Astrocyte (in vitro differentiated cells and primary cell): Measurements from ENCODE around the gene KLHDC10.

Source experiments
- CTCF ChIP-seq: IDR thresholded peaks from 2 replicates; pipeline ENCODE4 v1.5.1; 2011; ENCODE audit warnings: low read depth, mild to moderate bottlenecking, inconsistent platforms, low read length, moderate library complexity; ENCODE audit not compliant: insufficient read depth
- EZH2 ChIP-seq: IDR thresholded peaks from 2 replicates; pipeline ENCODE4 v1.6.1; 2012; ENCODE audit warnings: mild to moderate bottlenecking, low read length, inconsistent platforms; ENCODE audit not compliant: insufficient read depth

DNA sequence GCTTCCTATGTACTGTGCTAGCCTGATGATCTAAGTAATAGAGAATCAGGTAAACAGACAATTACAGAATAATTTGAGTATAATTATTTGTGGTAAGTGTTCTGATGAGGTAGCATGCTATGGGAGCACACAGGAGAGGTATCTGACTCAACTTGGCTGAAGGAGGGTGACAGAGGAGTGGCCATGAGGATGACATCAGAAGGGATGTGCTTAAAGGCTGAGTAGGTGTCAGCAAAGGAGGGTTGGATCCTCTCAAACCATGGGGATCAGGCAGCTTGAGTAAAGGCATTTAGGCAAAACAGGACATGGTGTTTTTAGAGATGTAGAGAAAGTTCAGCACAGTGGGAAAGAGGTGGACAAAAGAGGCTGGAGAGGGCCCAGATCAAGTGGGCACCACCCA is 29.0 kb downstream of the KLHDC10 start:
- TF ChIP-seq CTCF (no peak), EZH2 (no peak)
